HEK293T (cell line): ENCODE measurements around the gene NSF.

Experiments used
- CTCF ChIA-PET: fragments of 350-600 bp; formaldehyde crosslinking; extraction: SDS; loops from one replicate; lab custom pipeline; 2021; ENCODE audit warnings: antibody characterized with exemption, inconsistent platforms; lab: Yijun Ruan, JAX
- POLR2A ChIA-PET: fragments of 350-600 bp; formaldehyde crosslinking; extraction: SDS; loops from one replicate; lab custom pipeline; 2020; ENCODE audit warnings: antibody characterized with exemption, inconsistent platforms; lab: Yijun Ruan, JAX
- DNase-seq: peaks from one replicate; pipeline ENCODE4 v3.0.0; 2012; ENCODE audit warnings: mixed read lengths; ENCODE audit errors: extremely low spot score
- ARNT ChIP-seq: fragments of 450-650 bp; IDR thresholded peaks from 2 replicates; pipeline ENCODE4 v1.6.1; 2017; ENCODE audit warnings: mild to moderate bottlenecking
- BHLHE40 ChIP-seq: fragments of 450-650 bp; IDR thresholded peaks from 2 replicates; pipeline ENCODE4 v1.6.1; 2016; ENCODE audit warnings: mild to moderate bottlenecking, moderate library complexity, borderline replicate concordance
- CTBP1 ChIP-seq: fragments of 450-650 bp; IDR thresholded peaks from 2 replicates; pipeline ENCODE4 v1.6.1; 2016; ENCODE audit warnings: borderline replicate concordance
- ELF4 ChIP-seq: fragments of 450-650 bp; IDR thresholded peaks from 2 replicates; pipeline ENCODE4 v1.6.1; 2017; ENCODE audit warnings: antibody characterized with exemption
- FOXA1 ChIP-seq: fragments of 450-650 bp; IDR thresholded peaks from 2 replicates; pipeline ENCODE4 v1.6.1; 2016; ENCODE audit warnings: mild to moderate bottlenecking
- FOXK2 ChIP-seq: fragments of 450-650 bp; IDR thresholded peaks from 2 replicates; pipeline ENCODE4 v1.6.1; 2016; ENCODE audit warnings: mild to moderate bottlenecking
- FOXM1 ChIP-seq: fragments of 450-650 bp; IDR thresholded peaks from 2 replicates; pipeline ENCODE4 v1.6.1; 2017; ENCODE audit warnings: mild to moderate bottlenecking, borderline replicate concordance
- HDGF ChIP-seq: fragments of 450-650 bp; IDR thresholded peaks from 2 replicates; pipeline ENCODE4 v1.6.1; 2017; ENCODE audit warnings: antibody characterized with exemption, borderline replicate concordance
- L3MBTL2 ChIP-seq: fragments of 450-650 bp; conservative IDR thresholded peaks from 2 replicates; pipeline ENCODE4 v1.6.1; 2016; ENCODE audit warnings: mild to moderate bottlenecking
- LEF1 ChIP-seq: fragments of 450-650 bp; IDR thresholded peaks from 2 replicates; pipeline ENCODE4 v1.6.1; 2017; ENCODE audit warnings: mild to moderate bottlenecking, borderline replicate concordance
- NFRKB ChIP-seq: fragments of 450-650 bp; IDR thresholded peaks from 2 replicates; pipeline ENCODE4 v1.6.1; 2016; ENCODE audit warnings: mild to moderate bottlenecking, moderate library complexity
- SP1 ChIP-seq: fragments of 450-650 bp; IDR thresholded peaks from 2 replicates; pipeline ENCODE4 v1.6.1; 2017
- SUZ12 ChIP-seq: fragments of 450-650 bp; IDR thresholded peaks from 2 replicates; pipeline ENCODE4 v1.6.1; 2016; ENCODE audit warnings: mild to moderate bottlenecking
- TARDBP ChIP-seq: fragments of 450-650 bp; IDR thresholded peaks from 2 replicates; pipeline ENCODE4 v1.6.1; 2016
- ZNF384 ChIP-seq: fragments of 450-650 bp; IDR thresholded peaks from 2 replicates; pipeline ENCODE4 v1.6.1; 2016
- TF ChIP-seq, protein P1 (sequence below): fragments of 450-650 bp; IDR thresholded peaks from 2 replicates; pipeline ENCODE4 v1.6.1; 2016

NSF gene

DNA sequence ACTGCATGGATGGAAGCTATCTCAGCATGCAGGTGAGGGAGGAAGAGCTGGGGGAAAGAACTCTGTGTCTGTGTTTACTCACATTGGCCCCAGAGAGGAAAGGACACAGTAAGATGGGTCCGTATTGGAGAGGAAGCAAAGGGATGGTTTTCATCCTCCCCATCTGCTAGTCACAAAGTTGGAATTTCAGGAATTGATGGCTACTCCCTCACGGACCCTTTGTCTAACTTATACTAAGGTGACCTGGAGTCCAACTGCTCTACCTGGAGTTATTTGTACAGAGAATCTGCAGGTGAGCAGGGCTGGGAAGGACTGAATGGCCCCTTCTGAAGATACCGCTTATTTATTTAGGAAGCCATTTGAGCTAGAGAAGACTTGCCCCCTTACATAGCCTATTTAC lies 172.9 kb downstream of the NSF start:
- POLR2A ChIA-PET: interaction anchor here (1.8 kb wide), 1 partner anchor 9 kb away, joined by 4 read pairs; no protein-coding TSS in a partner anchor
- CTCF ChIA-PET: no interaction called here
- TF ChIP-seq TARDBP (no peak), SUZ12 (no peak)
- no peak for DNase-seq

DNA sequence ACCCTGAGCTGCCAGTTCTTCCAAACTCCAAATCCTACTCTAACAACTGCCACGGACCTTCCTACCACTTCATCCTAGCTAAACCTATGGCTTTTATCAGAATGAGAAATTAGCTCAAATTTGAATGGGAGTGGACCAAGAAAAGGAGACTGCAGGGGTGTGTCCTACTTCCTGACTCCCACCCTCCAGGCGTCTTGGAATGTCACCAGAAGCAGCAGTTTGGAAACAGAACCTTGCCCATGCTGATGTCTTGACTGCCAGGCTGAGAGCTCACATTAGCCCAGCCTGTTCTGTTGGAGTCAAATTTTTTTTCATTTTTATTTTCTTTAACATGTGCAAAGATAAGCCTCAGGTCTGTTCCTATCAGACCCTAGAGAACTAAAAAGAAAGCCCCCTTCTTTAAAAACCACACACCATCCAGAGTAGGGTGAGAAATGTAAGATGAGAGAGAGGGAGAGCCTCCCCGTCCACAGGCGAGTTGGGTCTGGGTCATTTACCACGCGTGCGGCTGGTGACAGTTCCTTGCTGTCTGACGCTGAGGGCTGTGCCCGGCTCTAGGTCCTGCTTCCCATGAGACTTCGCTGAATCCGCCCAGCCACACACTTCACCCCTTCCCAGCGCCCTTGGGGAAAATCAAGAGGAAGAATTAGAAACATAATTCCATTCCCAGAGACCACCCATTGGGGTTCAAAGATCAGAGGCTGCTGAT lies 173.7 kb downstream of the NSF start:
- CTCF ChIA-PET: no interaction called here
- no peak for DNase-seq
- POLR2A ChIA-PET: interaction anchor here (1.8 kb wide), 1 partner anchor 8 kb away, joined by 4 read pairs; no protein-coding TSS in a partner anchor
- TF ChIP-seq SUZ12 (no peak), HDGF (no peak), ARNT (no peak), FOXK2 (no peak), FOXA1 (no peak), CTBP1 (no peak)
- TF ChIP-seq, protein P1, sequence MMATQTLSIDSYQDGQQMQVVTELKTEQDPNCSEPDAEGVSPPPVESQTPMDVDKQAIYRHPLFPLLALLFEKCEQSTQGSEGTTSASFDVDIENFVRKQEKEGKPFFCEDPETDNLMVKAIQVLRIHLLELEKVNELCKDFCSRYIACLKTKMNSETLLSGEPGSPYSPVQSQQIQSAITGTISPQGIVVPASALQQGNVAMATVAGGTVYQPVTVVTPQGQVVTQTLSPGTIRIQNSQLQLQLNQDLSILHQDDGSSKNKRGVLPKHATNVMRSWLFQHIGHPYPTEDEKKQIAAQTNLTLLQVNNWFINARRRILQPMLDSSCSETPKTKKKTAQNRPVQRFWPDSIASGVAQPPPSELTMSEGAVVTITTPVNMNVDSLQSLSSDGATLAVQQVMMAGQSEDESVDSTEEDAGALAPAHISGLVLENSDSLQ: no peak

GRCh38 chr17:46764709-46765401 lies 174.4 kb downstream of the NSF start:
- POLR2A ChIA-PET: no interaction called here
- no peak for DNase-seq
- TF ChIP-seq FOXM1 (no peak), NFRKB (no peak), L3MBTL2 (no peak), CTBP1 (no peak), ARNT (no peak), HDGF (no peak), FOXA1 (no peak), TARDBP (no peak), SP1 (no peak), LEF1 (no peak), BHLHE40 (no peak), FOXK2 (no peak), SUZ12 (no peak), ZNF384 (no peak), ELF4 (no peak)
- TF ChIP-seq, protein P1: no peak
- CTCF ChIA-PET: no interaction called here

DNA sequence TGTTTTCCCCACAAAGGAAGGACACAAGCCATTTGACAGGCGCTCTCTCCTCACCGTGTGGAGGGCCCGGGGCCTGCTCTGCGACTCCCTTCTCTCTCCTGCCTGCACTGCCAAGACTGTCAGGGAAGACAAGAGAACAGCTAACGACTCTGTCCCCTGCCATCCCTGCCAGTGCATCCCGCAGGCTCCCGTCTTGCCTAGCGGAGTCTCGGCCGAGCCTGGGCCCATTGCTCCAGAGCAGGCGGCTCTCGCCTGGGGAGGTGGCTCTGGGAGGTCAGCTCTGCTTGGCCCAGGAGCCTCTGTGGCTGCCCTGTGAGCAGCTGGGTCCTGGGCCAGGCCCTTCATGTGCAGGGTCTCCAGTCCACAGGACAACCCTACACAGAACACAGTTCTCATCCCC lies 175.0 kb downstream of the NSF start:
- TF ChIP-seq FOXM1 (no peak), NFRKB (no peak), SUZ12 (no peak), TARDBP (no peak), ARNT (no peak), BHLHE40 (no peak), SP1 (no peak)
- ChIA-PET CTCF (no interaction called here), POLR2A (no interaction called here)
- no peak for DNase-seq

DNA sequence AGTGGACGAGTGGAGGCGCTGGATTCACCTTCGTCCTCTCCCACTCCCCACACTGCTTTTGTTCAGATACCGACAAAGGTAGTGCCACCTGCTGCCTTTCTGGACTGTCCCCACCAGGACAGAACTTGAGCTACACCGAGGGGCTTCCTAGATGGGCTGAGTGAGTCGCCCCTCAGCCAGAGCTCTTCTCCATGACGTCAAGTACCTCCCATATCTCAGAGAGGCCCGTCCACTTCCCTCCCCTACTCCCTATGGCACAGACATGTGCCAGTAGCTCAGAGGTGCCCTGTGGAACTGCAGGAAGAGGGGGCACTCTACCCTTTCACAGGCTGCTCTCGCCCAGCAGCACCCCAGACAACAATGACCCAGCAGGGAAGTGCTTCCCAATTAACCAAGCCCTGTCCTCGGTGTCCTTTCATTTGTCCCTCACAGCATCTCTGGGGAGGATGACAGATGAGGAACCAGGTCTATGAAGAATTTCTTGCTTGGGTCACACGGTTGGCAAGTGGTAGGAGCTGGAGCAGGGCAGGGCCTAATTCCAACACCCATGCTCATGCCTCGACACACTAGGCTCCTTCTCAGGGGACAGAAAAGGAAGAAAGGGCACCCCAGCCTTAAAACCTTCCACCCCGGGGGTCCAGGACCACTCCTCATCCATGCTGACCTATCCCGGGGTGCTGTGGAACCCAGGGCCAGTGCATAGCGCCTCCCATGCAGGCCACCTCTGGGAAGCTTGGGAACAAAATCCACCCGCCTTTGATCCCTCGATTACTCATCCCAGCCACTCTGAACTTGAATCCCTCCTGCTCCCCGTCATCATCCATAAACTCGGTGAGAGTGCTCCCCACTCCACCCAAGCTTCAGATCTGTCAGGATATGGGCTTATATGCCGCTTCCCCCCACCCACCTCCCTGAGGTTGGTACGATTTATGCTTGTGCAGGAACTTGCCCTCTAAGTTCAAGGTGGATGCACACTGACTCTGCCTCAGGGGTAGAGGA lies 176.3 kb downstream of the NSF start:
- CTCF ChIA-PET: no interaction called here
- no peak for DNase-seq
- no peak for TF ChIP-seq BHLHE40
- no peak for TF ChIP-seq SUZ12
- no peak for TF ChIP-seq FOXK2
- TF ChIP-seq HDGF: no peak
- no peak for TF ChIP-seq SP1
- no peak for TF ChIP-seq ARNT
- TF ChIP-seq FOXA1: no peak
- TF ChIP-seq ELF4: no peak
- TF ChIP-seq CTBP1: no peak
- TF ChIP-seq NFRKB: no peak
- TF ChIP-seq, protein P1: no peak
- no peak for TF ChIP-seq TARDBP
- no peak for TF ChIP-seq FOXM1
- no peak for TF ChIP-seq LEF1
- no peak for TF ChIP-seq ZNF384
- TF ChIP-seq L3MBTL2: no peak
- POLR2A ChIA-PET: no interaction called here
